ENCODE results near the gene INTS7. TPM values are rescaled to one million over a fixed set of nuclear protein-coding genes. Genes with fewer than 3 reads are reported as not detected.

INTS7 gene
- total RNA-seq, 2 experiments from 2014 or later, result 31.7 to 32.8 TPM

DNA sequence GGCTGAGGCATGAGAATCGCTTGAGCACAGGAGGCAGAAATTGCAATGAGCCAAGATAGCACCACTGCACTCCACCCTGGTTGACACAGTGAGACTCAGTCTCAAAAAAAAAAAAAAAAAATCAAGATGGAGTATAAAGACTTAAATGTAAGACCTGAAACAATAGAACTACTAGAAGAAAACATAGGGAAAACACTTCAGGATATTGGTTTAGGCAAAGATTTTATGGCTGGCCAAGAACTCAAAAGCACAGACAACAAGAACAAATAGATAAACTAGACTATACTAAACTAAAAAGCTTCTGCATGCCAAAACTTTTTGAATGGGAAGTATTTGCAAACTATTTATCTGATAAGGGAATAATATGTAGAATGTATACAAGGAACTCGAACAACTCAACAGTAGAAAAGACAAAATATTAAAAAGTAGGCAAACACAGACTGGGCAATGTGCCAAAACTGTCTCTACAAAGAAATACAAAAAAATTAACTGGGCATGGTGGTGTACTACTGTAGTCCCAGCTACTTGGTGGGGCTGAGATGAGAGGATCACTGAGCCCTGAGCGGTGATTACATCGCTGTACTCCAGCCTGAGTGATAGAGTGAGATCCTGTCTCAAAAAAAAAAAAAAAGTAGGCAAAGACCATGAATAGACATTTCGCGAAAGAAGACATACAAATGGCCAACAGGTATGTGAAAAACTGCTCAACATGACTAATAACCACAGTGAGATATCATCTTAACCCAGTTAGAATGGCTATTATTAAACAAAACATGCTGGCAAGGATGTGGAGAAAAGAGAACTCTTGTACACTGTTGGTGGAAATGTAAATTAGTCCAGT lies 25.5 kb upstream of the INTS7 start:
- Mint-ChIP-seq H3K27ac (peak overlapping the region; percentile 30), H3K27me3 (no peaks in the 10 kb centered on the region), H3K4me1 (peaks cover 3% of the 10 kb centered on the region), H3K4me3 (no peak overlapping the region), H3K9me3 (ENCODE audit: low read depth) (peaks cover 8% of the 10 kb centered on the region), H3K36me3 (peaks cover 54% of the 10 kb centered on the region)
- no peak for ATAC-seq
- CTCF ChIA-PET, result interaction anchor here (0.7 to 2.0 kb wide), 4 partner anchors 9 to 395 kb away, joined by 3 to 8 read pairs (median 3); partner anchors contain the start of genes DTL and INTS7
- no peak for DNase-seq

DNA sequence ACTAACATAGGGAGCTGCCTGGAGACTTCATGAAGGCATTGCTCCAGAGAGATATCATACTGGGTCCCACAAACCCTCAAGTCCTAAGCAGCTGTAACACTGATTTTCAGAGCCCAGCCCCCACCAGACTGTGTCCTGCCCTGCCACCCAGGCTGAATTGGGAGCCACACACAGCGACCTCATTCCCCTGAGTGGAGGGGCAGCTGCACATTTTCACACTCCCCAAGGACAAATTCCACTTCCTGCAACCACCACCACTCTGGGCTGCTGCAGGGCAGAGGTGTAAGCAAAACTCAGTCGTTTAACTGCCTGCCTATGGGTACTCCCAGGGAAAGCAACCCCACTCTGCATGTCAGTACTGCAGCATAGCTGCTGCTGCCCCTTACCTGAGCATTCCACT lies 20.0 kb upstream of the INTS7 start:
- Mint-ChIP-seq H3K4me3 (no peak overlapping the region), H3K36me3 (peaks cover 85% of the 10 kb centered on the region), H3K27ac (no peak overlapping the region), H3K27me3 (no peaks in the 10 kb centered on the region), H3K9me3 (ENCODE audit: low read depth) (peaks cover 8% of the 10 kb centered on the region), H3K4me1 (peaks cover 3% of the 10 kb centered on the region)
- CTCF ChIA-PET, result interaction anchor here (1.4 kb wide), 1 partner anchor 375 kb away, joined by 4 read pairs; no protein-coding TSS in a partner anchor
- DNase-seq, result no peak
- ATAC-seq, result no peak

DNA sequence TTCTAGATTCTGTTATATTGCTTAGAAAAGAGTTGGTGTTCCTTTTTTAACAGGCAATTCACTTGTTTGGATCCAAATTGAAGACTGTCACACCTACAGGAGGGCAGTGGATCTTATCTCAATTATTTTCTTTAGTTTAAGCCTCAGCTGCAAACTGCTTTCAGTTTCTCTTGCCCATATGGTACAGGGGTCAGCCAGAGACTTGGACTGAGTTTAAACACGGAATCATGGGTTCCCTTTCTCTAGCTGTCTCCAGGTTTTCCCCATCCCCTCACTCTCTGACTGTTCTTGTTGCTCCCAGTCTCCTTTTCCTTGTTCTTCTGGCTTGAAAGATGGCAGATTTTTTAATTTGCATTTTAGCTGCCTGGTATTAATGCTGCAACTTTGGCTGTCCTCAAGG lies 18.6 kb upstream of the INTS7 start:
- CTCF ChIA-PET, result interaction anchor here (1.1 to 1.4 kb wide), 2 partner anchors 18 to 373 kb away, joined by 3 to 4 read pairs; partner anchors contain the start of genes DTL and INTS7
- Mint-ChIP-seq H3K4me3 (no peak overlapping the region), H3K27ac (no peak overlapping the region)

DNA sequence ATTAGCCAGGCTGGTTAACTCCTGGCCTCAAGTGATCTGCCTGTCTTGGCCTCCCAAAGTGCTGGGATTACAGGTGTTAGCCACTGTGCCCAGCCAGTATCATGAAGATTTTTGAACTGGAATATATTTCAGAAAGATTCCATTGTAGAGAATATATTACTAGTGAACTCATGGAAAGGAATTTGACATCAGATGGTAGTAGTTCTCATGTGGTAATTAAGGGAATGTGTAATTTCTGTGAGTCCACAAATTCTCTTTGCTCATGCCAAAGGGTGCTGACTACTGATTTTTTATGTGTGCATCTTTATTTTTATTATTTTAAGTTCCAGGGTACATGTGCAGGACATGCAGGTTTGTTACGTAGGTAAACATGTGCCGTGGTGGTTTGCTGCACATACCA lies 10.6 kb upstream of the INTS7 start:
- Mint-ChIP-seq H3K36me3 (peaks cover 62% of the 10 kb centered on the region), H3K4me1 (peaks cover 17% of the 10 kb centered on the region), H3K27me3 (no peaks in the 10 kb centered on the region), H3K9me3 (ENCODE audit: low read depth) (no peaks in the 10 kb centered on the region), H3K4me3 (no peak overlapping the region), H3K27ac (no peak overlapping the region)
- DNase-seq, result no peak
- no peak for ATAC-seq
- CTCF ChIA-PET, result interaction anchor here (0.6 to 5.0 kb wide), 3 partner anchors 11 to 631 kb away, joined by 3 to 31 read pairs (median 5); partner anchors contain the start of genes DTL and INTS7

More for the DNA sequence above, 18.6 kb upstream of the INTS7 start:
- peaks cover 3% of the 10 kb centered on the region for H3K4me1 Mint-ChIP-seq
- ATAC-seq (no peak), DNase-seq (no peak)
- H3K27me3 Mint-ChIP-seq, result no peaks in the 10 kb centered on the region
- peaks cover 87% of the 10 kb centered on the region for H3K36me3 Mint-ChIP-seq
- peaks cover 8% of the 10 kb centered on the region for H3K9me3 Mint-ChIP-seq (ENCODE audit: low read depth)

DNA sequence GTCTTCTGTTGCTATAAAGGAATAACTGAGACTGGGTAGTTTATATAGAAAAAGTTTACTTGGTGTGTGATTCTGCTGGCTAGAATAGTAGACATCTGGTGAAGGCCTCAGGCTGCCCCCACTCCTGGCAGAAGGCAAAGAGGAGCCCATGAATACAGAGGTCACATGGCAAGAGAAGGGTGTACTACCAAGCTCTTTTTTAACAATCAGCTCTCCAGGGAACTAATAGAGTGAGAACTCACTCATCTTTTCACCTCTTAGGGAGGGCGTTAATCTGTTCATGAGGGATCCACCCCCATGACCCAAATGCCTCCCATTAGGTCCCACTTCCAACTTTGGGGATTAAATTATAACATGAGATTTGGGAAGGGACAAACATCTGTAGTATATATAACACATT lies 9.5 kb upstream of the INTS7 start:
- Mint-ChIP-seq H3K36me3 (peaks cover 60% of the 10 kb centered on the region), H3K27me3 (no peaks in the 10 kb centered on the region), H3K27ac (no peak overlapping the region), H3K4me1 (peaks cover 25% of the 10 kb centered on the region), H3K9me3 (ENCODE audit: low read depth) (no peaks in the 10 kb centered on the region), H3K4me3 (no peak overlapping the region)
- DNase-seq (no peak), ATAC-seq (no peak)
- CTCF ChIA-PET, result interaction anchor here (1.1 to 2.2 kb wide), 3 partner anchors 9 to 411 kb away, joined by 3 to 10 read pairs (median 5); partner anchors contain the start of genes DTL and INTS7

DNA sequence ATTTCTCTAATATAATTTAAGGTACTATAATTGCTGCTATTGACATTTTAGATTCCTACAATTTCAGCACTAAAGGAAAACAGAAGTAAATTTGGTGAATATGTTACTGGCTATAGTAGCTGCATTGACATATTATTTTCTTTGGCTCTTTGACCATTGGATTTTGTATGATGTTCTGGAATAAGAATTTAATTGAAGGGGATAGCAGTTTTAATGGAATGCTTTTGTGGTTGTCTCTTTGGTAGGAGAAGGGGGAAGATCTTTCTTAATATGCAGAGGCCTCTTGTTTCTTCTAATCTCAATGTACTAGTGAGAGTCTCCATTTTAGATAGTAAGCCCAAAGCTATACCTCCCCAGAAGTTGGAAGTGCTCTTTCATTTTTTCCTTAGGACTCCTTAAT lies 7.1 kb upstream of the INTS7 start:
- no peak overlapping the region for H3K27ac Mint-ChIP-seq
- ATAC-seq (no peak), DNase-seq (no peak)
- H3K36me3 Mint-ChIP-seq, result peaks cover 61% of the 10 kb centered on the region
- CTCF ChIA-PET, result interaction anchor here (1.4 kb wide), 1 partner anchor 362 kb away, joined by 4 read pairs; no protein-coding TSS in a partner anchor
- H3K9me3 Mint-ChIP-seq (ENCODE audit: low read depth), result no peaks in the 10 kb centered on the region
- H3K4me3 Mint-ChIP-seq, result no peak overlapping the region
- H3K27me3 Mint-ChIP-seq, result no peaks in the 10 kb centered on the region
- peaks cover 44% of the 10 kb centered on the region for H3K4me1 Mint-ChIP-seq

DNA sequence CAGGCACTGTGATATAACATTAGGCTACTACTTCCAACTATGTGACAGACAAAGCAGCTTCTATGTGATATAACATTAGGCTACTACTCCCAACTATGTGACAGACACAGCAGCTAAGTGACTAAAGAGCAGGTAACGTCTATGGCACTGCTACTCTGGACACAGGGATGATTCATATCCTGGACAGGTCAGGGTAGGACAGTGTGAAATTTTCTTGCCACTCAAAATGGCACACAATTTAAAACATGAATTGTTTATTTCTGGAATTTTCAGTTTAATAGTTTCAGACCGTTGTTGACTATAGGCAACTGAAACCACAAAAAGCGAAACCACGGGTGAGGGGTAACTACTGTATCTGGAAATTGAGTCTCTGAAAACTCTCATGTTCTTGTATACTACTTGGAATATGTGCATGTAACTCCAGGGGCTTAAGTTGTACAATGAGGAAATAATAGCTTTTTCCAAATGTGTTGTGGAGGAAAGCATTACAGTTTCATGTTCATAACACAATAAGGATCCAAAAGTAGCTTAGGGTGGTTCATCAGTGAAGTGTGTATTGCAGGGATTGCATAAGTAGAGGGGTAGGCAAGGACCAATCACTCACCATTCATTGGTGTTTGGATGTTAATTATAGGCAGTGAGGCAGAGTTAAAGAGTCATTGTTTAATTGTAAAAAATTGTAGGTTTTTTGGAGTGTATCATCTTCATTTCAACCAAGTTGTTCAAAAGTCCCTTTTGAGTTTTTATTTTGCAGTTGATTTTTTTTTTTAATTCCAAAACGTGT lies 5.5 kb upstream of the INTS7 start:
- Mint-ChIP-seq H3K4me1 (peaks cover 50% of the 10 kb centered on the region), H3K27ac (peak overlapping the region; percentile 22), H3K27me3 (no peaks in the 10 kb centered on the region), H3K9me3 (ENCODE audit: low read depth) (no peaks in the 10 kb centered on the region), H3K36me3 (peaks cover 58% of the 10 kb centered on the region), H3K4me3 (peak overlapping the region; percentile 21)
- DNase-seq (no peak), ATAC-seq (no peak)
- CTCF ChIA-PET, result interaction anchor here (1.7 kb wide), 1 partner anchor 360 kb away, joined by 6 read pairs; no protein-coding TSS in a partner anchor

DNA sequence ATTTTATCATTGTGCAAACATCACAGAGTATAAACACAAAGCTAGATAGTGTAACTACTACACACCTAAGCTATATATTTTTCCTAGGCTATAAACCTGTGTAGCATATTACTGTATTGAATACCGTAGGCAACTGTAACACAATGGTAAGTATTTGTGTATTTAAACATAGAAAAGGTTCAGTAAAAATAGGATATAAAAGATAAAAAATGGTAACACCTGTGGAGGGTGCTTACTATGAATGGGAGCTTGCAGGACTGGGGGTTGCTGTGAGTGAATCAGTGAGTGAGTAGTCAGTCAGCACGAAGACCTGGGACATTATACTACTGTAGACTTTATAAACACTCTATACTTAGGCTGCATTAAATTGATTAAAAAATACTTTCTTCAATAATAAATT lies 4.3 kb upstream of the INTS7 start:
- H3K27me3 Mint-ChIP-seq, result no peaks in the 10 kb centered on the region
- no peaks in the 10 kb centered on the region for H3K9me3 Mint-ChIP-seq (ENCODE audit: low read depth)
- DNase-seq (no peak), ATAC-seq (no peak)
- H3K36me3 Mint-ChIP-seq, result peaks cover 49% of the 10 kb centered on the region
- H3K4me3 Mint-ChIP-seq, result no peak overlapping the region
- CTCF ChIA-PET, result interaction anchor here (0.7 to 2.5 kb wide), 5 partner anchors 23 to 416 kb away, joined by 3 to 8 read pairs (median 3); partner anchors contain the start of gene NENF
- no peak overlapping the region for H3K27ac Mint-ChIP-seq
- H3K4me1 Mint-ChIP-seq, result peaks cover 43% of the 10 kb centered on the region

DNA sequence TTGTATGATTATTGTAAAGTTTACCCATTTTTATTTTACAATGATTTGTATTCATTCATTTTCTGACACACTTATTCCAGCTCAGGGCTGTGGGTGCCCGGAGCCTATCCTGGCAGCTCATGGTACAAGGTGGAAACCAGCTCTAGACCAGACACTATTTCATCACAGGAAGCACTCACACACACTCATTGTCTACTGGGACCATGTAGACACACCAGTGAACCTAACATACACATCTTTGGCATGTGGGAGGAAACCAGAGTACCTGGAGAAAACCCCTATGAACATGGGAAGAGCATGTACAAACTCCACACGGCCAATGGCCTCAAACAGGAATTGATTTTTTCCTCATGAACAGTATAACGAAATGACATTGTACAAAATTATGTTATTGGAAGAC lies 2.5 kb upstream of the INTS7 start:
- peak overlapping the region; percentile 62 for H3K27ac Mint-ChIP-seq
- H3K9me3 Mint-ChIP-seq (ENCODE audit: low read depth), result no peaks in the 10 kb centered on the region
- CTCF ChIA-PET, result interaction anchor here (0.9 to 2.5 kb wide), 8 partner anchors 9 to 420 kb away, joined by 3 to 8 read pairs (median 4); no protein-coding TSS in a partner anchor
- H3K36me3 Mint-ChIP-seq, result peaks cover 51% of the 10 kb centered on the region
- H3K27me3 Mint-ChIP-seq, result no peaks in the 10 kb centered on the region
- H3K4me3 Mint-ChIP-seq, result peak overlapping the region; percentile 93
- DNase-seq (peak; percentile 44), ATAC-seq (no peak)
- peaks cover 53% of the 10 kb centered on the region for H3K4me1 Mint-ChIP-seq

DNA sequence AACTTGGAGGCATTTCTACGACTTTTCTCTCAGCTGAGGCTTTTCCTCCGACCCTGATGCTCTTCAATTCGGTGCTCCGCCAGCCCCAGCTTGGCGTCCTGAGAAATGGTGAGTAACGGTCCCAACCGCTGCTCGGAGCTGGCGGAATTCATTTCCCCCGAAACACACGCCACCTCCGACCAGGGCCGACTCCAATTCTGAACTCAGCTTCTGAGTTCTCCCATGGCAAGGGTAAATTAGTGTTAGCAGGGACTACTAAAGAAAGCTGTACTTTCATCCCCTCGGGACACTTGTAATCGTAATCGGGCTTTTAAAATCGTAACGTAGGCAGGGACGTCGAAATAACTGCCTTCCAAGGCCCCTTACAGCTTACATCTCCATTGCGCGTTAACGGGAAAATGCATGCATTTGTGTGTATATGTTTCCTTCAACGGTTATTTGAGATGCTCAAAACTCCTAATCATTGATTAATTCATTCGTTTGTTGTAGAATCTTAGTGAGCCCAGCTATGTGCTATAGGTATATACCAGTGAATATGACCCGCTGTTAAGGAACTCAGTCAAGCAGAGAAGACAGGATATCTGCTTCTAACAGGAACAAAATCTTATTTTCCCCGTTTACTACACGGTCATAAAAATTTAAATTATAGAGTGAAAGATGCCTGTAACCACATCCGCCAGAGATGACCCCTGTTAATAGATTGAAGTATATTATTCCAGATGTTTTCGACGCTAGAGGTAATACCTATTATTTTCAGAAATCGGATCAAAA lies 663 bp upstream of the INTS7 start:
- no peak for DNase-seq
- ATAC-seq, result peak; percentile 24
- H3K9me3 Mint-ChIP-seq (ENCODE audit: low read depth), result no peaks in the 10 kb centered on the region
- H3K36me3 Mint-ChIP-seq, result peaks cover 51% of the 10 kb centered on the region
- peak overlapping the region; percentile 93 for H3K4me3 Mint-ChIP-seq
- peak overlapping the region; percentile 96 for H3K27ac Mint-ChIP-seq
- CTCF ChIA-PET, result interaction anchor here (0.6 to 6.3 kb wide), 47 partner anchors 8 to 663 kb away, joined by 3 to 117 read pairs (median 5); partner anchors contain the start of genes NEK2, NENF, PPP2R5A and SLC30A1
- H3K4me1 Mint-ChIP-seq, result peaks cover 60% of the 10 kb centered on the region
- H3K27me3 Mint-ChIP-seq, result no peaks in the 10 kb centered on the region

DNA sequence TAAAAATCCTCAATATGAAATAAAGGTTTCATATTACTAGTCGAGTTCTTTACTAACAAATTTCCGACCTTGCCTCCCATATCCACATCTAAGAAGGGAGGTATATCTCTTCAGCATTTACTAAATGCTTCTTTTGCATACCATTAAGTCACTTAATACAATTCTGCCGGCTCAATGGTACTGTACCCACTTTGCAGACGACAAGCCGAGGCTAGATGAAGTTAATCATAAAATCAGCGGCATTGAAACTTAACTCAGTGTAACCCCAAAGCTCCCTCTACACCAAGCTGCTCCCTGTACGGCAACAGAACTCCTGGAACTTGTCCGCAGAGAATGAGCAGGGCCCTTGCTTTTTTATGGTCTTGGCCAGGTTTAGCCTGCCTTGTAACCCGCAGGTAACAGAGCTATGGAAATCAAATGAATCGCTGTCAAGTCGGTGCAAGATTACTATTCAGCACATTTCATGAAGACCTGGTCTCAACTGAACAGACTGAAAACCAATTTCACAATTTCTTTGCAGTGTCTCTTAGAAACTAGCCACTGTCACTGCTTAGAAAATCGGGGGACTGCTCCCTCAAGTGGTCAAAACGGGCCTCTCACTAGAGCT lies 738 bp downstream of the INTS7 start:
- Mint-ChIP-seq H3K27me3 (no peaks in the 10 kb centered on the region), H3K4me3 (peak overlapping the region; percentile 93), H3K27ac (peak overlapping the region; percentile 96), H3K9me3 (ENCODE audit: low read depth) (no peaks in the 10 kb centered on the region), H3K36me3 (peaks cover 41% of the 10 kb centered on the region), H3K4me1 (peaks cover 59% of the 10 kb centered on the region)
- no peak for DNase-seq
- ATAC-seq, result peak; percentile 1
- CTCF ChIA-PET, result interaction anchor here (0.6 to 6.3 kb wide), 30 partner anchors 9 to 1058 kb away, joined by 3 to 117 read pairs (median 7); partner anchors contain the start of genes NEK2, PPP2R5A and SLC30A1

DNA sequence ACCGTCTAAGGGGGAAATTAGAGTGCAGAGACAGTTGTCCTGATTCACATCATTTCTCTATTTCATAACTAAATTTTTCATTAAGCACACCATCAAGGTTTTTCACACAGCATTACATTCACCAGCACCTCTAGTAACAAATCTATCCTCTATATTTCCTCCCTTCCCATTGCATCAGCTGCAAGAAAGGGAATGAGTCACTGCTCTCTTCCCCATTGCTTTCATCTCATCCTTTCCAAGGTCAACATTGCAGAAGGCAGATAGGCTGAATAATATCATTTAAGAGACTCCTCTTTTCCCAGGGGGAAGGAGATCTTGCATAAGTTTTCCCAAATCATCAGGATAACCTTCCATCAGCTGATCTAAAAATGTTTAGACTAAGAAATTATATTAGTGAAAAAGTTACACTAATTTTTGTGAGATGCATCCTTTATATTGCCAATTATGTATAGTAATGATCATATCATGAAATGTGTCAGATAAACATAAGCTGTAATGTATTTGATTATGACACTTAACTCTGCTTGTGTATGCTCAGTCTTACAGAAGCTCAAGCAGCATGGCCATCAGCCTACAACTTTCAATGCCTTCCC lies 4.3 kb downstream of the INTS7 start:
- ATAC-seq (no peak), DNase-seq (no peak)
- Mint-ChIP-seq H3K9me3 (ENCODE audit: low read depth) (no peaks in the 10 kb centered on the region), H3K27me3 (no peaks in the 10 kb centered on the region), H3K4me3 (no peak overlapping the region), H3K27ac (no peak overlapping the region), H3K4me1 (peaks cover 40% of the 10 kb centered on the region), H3K36me3 (peaks cover 32% of the 10 kb centered on the region)
- CTCF ChIA-PET, result interaction anchor here (6.0 to 6.3 kb wide), 2 partner anchors 334 to 351 kb away, joined by 65 to 117 read pairs; partner anchors contain the start of gene NEK2

Measured in activated CD8-positive, alpha-beta memory T cell treated with anti-CD3 and anti-CD28 coated beads, Interleukin-2, amount 10 ng/mL, durations not matched to agents 7 days and 5 days (primary cell).